ENCODE data around the gene POU6F2.

The POU6F2 gene

GRCh38 chr7:39051707-39052106 is 74.0 kb downstream of the POU6F2 start:
- no peaks in the 10 kb centered on the region for H3K79me1 ChIP-seq (ENCODE audit: low read depth, low read length)
- no peak overlapping the region for H3K27ac ChIP-seq (replicated peaks; ENCODE audit: low read length)
- no CpG with 5 or more reads among the region's 4 CpGs for WGBS, 2 donors (ENCODE audit: extremely low coverage in 2 of 2, insufficient read length in 2 of 2, insufficient replicate concordance in 1 of 2)
- no peak overlapping the region for H2BK5ac ChIP-seq (ENCODE audit: low read length)
- H3K4me1 ChIP-seq (ENCODE audit: control insufficient read depth in 2 of 2, insufficient read depth in 1 of 2, low read depth in 1 of 2, low read length in 2 of 2), result no peaks in the 10 kb centered on the region
- H2BK15ac ChIP-seq (ENCODE audit: low read length), result no peak overlapping the region
- H3K27me3 ChIP-seq (ENCODE audit: control insufficient read depth in 3 of 3, insufficient read depth in 3 of 3, low read depth in 1 of 3, low read length in 3 of 3), result no peaks in the 10 kb centered on the region
- H2BK120ac ChIP-seq (ENCODE audit: low read depth, low read length), result no peak overlapping the region
- H3K4me3 ChIP-seq (ENCODE audit: low read length in 2 of 2), result no peak overlapping the region
- H3K36me3 ChIP-seq (replicated peaks in 1 of 2; ENCODE audit: control insufficient read depth in 2 of 2, insufficient read depth in 2 of 2, low read length in 2 of 2), result no peaks in the 10 kb centered on the region
- no peak overlapping the region for H2AFZ ChIP-seq (ENCODE audit: low read length)
- no peak overlapping the region for H3K9ac ChIP-seq (ENCODE audit: low read depth, low read length, poor library complexity)
- no peak overlapping the region for H2AK5ac ChIP-seq (ENCODE audit: low read depth, low read length)
- no peak overlapping the region for H4K8ac ChIP-seq (ENCODE audit: low read depth, low read length)
- no peak overlapping the region for H3K18ac ChIP-seq (ENCODE audit: low read length)
- peaks cover 0 to 7% of the 10 kb centered on the region in 2 donors for H3K9me3 ChIP-seq (replicated peaks in 1 of 2; ENCODE audit: control insufficient read depth in 2 of 2, insufficient read depth in 1 of 2, low read depth in 1 of 2, low read length in 2 of 2)
- H3K23ac ChIP-seq (ENCODE audit: low read depth, low read length, poor library complexity), result no peak overlapping the region
- no peak overlapping the region for H3K14ac ChIP-seq (ENCODE audit: low read length)
- no peak overlapping the region for H3K4ac ChIP-seq (ENCODE audit: low read length)
- no peak for DNase-seq (ENCODE audit: low spot score)
- no peak overlapping the region for H2BK12ac ChIP-seq (ENCODE audit: low read length)
- no peak overlapping the region for H3K4me2 ChIP-seq (ENCODE audit: insufficient read depth, low read length, poor library complexity, severe bottlenecking)
- no peak overlapping the region for H4K91ac ChIP-seq (ENCODE audit: low read depth, low read length, poor library complexity)

GRCh38 chr7:39054731-39055130 is 77.0 kb downstream of the POU6F2 start:
- no peaks in the 10 kb centered on the region for H3K36me3 ChIP-seq (replicated peaks in 1 of 2; ENCODE audit: control insufficient read depth in 2 of 2, insufficient read depth in 2 of 2, low read length in 2 of 2)
- 100% methylated on average over 2 of the region's 4 CpGs for WGBS, 2 donors (ENCODE audit: extremely low coverage in 2 of 2, insufficient read length in 2 of 2, insufficient replicate concordance in 1 of 2)
- H3K14ac ChIP-seq (ENCODE audit: low read length), result no peak overlapping the region
- no peak overlapping the region for H3K4me3 ChIP-seq (ENCODE audit: low read length in 2 of 2)
- H2BK12ac ChIP-seq (ENCODE audit: low read length), result no peak overlapping the region
- no peak overlapping the region for H3K18ac ChIP-seq (ENCODE audit: low read length)
- H3K4me1 ChIP-seq (ENCODE audit: control insufficient read depth in 2 of 2, insufficient read depth in 1 of 2, low read depth in 1 of 2, low read length in 2 of 2), result no peaks in the 10 kb centered on the region
- no peak overlapping the region for H2BK120ac ChIP-seq (ENCODE audit: low read depth, low read length)
- no peaks in the 10 kb centered on the region for H3K79me1 ChIP-seq (ENCODE audit: low read depth, low read length)
- peaks cover 0 to 7% of the 10 kb centered on the region in 2 donors for H3K9me3 ChIP-seq (replicated peaks in 1 of 2; ENCODE audit: control insufficient read depth in 2 of 2, insufficient read depth in 1 of 2, low read depth in 1 of 2, low read length in 2 of 2)
- H4K8ac ChIP-seq (ENCODE audit: low read depth, low read length), result no peak overlapping the region
- H2BK15ac ChIP-seq (ENCODE audit: low read length), result no peak overlapping the region
- no peak overlapping the region for H3K9ac ChIP-seq (ENCODE audit: low read depth, low read length, poor library complexity)
- H2AFZ ChIP-seq (ENCODE audit: low read length), result no peak overlapping the region
- no peak overlapping the region for H3K23ac ChIP-seq (ENCODE audit: low read depth, low read length, poor library complexity)
- H3K27ac ChIP-seq (replicated peaks; ENCODE audit: low read length), result no peak overlapping the region
- H3K27me3 ChIP-seq (ENCODE audit: control insufficient read depth in 3 of 3, insufficient read depth in 3 of 3, low read depth in 1 of 3, low read length in 3 of 3), result no peaks in the 10 kb centered on the region
- no peak overlapping the region for H3K4me2 ChIP-seq (ENCODE audit: insufficient read depth, low read length, poor library complexity, severe bottlenecking)
- H2BK5ac ChIP-seq (ENCODE audit: low read length), result no peak overlapping the region
- no peak overlapping the region for H2AK5ac ChIP-seq (ENCODE audit: low read depth, low read length)
- H4K91ac ChIP-seq (ENCODE audit: low read depth, low read length, poor library complexity), result no peak overlapping the region
- no peak overlapping the region for H3K4ac ChIP-seq (ENCODE audit: low read length)
- DNase-seq (ENCODE audit: low spot score), result no peak

GRCh38 chr7:39056153-39056552 is 78.4 kb downstream of the POU6F2 start:
- H3K79me1 ChIP-seq (ENCODE audit: low read depth, low read length), result no peaks in the 10 kb centered on the region
- H2BK15ac ChIP-seq (ENCODE audit: low read length), result no peak overlapping the region
- H2AK5ac ChIP-seq (ENCODE audit: low read depth, low read length), result no peak overlapping the region
- no peak overlapping the region for H2AFZ ChIP-seq (ENCODE audit: low read length)
- no peak overlapping the region for H3K9ac ChIP-seq (ENCODE audit: low read depth, low read length, poor library complexity)
- H3K27me3 ChIP-seq (ENCODE audit: control insufficient read depth in 3 of 3, insufficient read depth in 3 of 3, low read depth in 1 of 3, low read length in 3 of 3), result no peaks in the 10 kb centered on the region
- H3K4me3 ChIP-seq (ENCODE audit: low read length in 2 of 2), result no peak overlapping the region
- no peak overlapping the region for H3K4ac ChIP-seq (ENCODE audit: low read length)
- H3K4me2 ChIP-seq (ENCODE audit: insufficient read depth, low read length, poor library complexity, severe bottlenecking), result no peak overlapping the region
- peaks cover 0 to 7% of the 10 kb centered on the region in 2 donors for H3K9me3 ChIP-seq (replicated peaks in 1 of 2; ENCODE audit: control insufficient read depth in 2 of 2, insufficient read depth in 1 of 2, low read depth in 1 of 2, low read length in 2 of 2)
- H3K4me1 ChIP-seq (ENCODE audit: control insufficient read depth in 2 of 2, insufficient read depth in 1 of 2, low read depth in 1 of 2, low read length in 2 of 2), result no peaks in the 10 kb centered on the region
- no peak overlapping the region for H3K14ac ChIP-seq (ENCODE audit: low read length)
- H2BK12ac ChIP-seq (ENCODE audit: low read length), result no peak overlapping the region
- no peak for DNase-seq (ENCODE audit: low spot score)
- H3K23ac ChIP-seq (ENCODE audit: low read depth, low read length, poor library complexity), result no peak overlapping the region
- no peak overlapping the region for H2BK120ac ChIP-seq (ENCODE audit: low read depth, low read length)
- no peak overlapping the region for H3K18ac ChIP-seq (ENCODE audit: low read length)
- no peak overlapping the region for H4K91ac ChIP-seq (ENCODE audit: low read depth, low read length, poor library complexity)
- H3K36me3 ChIP-seq (replicated peaks in 1 of 2; ENCODE audit: control insufficient read depth in 2 of 2, insufficient read depth in 2 of 2, low read length in 2 of 2), result no peaks in the 10 kb centered on the region
- no CpG with 5 or more reads among the region's 1 CpG for WGBS, 2 donors (ENCODE audit: extremely low coverage in 2 of 2, insufficient read length in 2 of 2, insufficient replicate concordance in 1 of 2)
- no peak overlapping the region for H3K27ac ChIP-seq (replicated peaks; ENCODE audit: low read length)
- H2BK5ac ChIP-seq (ENCODE audit: low read length), result no peak overlapping the region
- no peak overlapping the region for H4K8ac ChIP-seq (ENCODE audit: low read depth, low read length)

- Histone ChIP-seq H2BK120ac (ENCODE audit: low read depth, low read length) (no peak overlapping the region), H2AFZ (ENCODE audit: low read length) (no peak overlapping the region)
These were observed 85.1 kb downstream of the POU6F2 start for GRCh38 chr7:39062811-39063210.

More at GRCh38 chr7:39062811-39063210, 85.1 kb downstream of the POU6F2 start:
- H3K9me3 ChIP-seq (replicated peaks in 1 of 2; ENCODE audit: control insufficient read depth in 2 of 2, insufficient read depth in 1 of 2, low read depth in 1 of 2, low read length in 2 of 2), result no peaks in the 10 kb centered on the region
- H3K4me2 ChIP-seq (ENCODE audit: insufficient read depth, low read length, poor library complexity, severe bottlenecking), result no peak overlapping the region
- no peak overlapping the region for H3K14ac ChIP-seq (ENCODE audit: low read length)
- WGBS, 2 donors (ENCODE audit: extremely low coverage in 2 of 2, insufficient read length in 2 of 2, insufficient replicate concordance in 1 of 2), result no CpG with 5 or more reads among the region's 4 CpGs
- no peak overlapping the region for H2BK12ac ChIP-seq (ENCODE audit: low read length)
- H3K18ac ChIP-seq (ENCODE audit: low read length), result no peak overlapping the region
- H4K91ac ChIP-seq (ENCODE audit: low read depth, low read length, poor library complexity), result no peak overlapping the region
- H3K4me3 ChIP-seq (ENCODE audit: low read length in 2 of 2), result no peak overlapping the region
- no peak overlapping the region for H2BK5ac ChIP-seq (ENCODE audit: low read length)
- H2AK5ac ChIP-seq (ENCODE audit: low read depth, low read length), result no peak overlapping the region
- peaks cover 0 to 2% of the 10 kb centered on the region in 2 donors for H3K4me1 ChIP-seq (ENCODE audit: control insufficient read depth in 2 of 2, insufficient read depth in 1 of 2, low read depth in 1 of 2, low read length in 2 of 2)
- no peak for DNase-seq (ENCODE audit: low spot score)
- no peak overlapping the region for H3K23ac ChIP-seq (ENCODE audit: low read depth, low read length, poor library complexity)
- no peak overlapping the region for H2BK15ac ChIP-seq (ENCODE audit: low read length)
- no peaks in the 10 kb centered on the region for H3K36me3 ChIP-seq (replicated peaks in 1 of 2; ENCODE audit: control insufficient read depth in 2 of 2, insufficient read depth in 2 of 2, low read length in 2 of 2)
- H4K8ac ChIP-seq (ENCODE audit: low read depth, low read length), result no peak overlapping the region
- H3K4ac ChIP-seq (ENCODE audit: low read length), result no peak overlapping the region
- H3K27me3 ChIP-seq (ENCODE audit: control insufficient read depth in 3 of 3, insufficient read depth in 3 of 3, low read depth in 1 of 3, low read length in 3 of 3), result no peaks in the 10 kb centered on the region
- H3K9ac ChIP-seq (ENCODE audit: low read depth, low read length, poor library complexity), result no peak overlapping the region
- H3K27ac ChIP-seq (replicated peaks; ENCODE audit: low read length), result no peak overlapping the region
- H3K79me1 ChIP-seq (ENCODE audit: low read depth, low read length), result no peaks in the 10 kb centered on the region

Data from neuronal stem cell (in vitro differentiated cells).